Measurements from ENCODE around the gene LPCAT1.

DNA sequence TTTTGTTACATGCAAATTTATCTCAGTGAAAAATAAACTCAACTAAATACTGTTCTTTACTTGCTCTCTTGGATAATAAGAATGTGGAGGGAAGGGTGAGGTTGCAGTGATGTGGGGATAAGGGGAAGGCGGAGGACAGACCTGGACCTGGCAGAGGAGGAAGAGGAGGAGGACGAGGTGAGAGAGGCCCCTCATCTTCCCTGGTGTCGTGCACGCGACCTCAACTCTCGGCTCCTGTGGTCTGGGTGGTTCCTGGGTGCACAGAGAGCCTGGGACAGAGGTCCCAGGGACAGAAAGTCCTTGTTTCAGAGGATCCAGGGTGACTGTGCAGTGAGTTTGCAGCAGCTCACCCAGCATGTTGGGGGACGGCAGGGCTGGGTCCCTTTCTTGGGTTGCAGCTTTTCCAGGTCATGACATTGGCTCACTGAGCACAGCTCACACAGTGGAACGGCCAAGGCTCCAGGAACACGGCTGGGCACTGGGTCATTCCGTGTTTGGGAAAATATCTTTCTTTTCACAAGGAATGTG, 37.7 kb upstream of the LPCAT1 start:
- TF ChIP-seq, protein P1, sequence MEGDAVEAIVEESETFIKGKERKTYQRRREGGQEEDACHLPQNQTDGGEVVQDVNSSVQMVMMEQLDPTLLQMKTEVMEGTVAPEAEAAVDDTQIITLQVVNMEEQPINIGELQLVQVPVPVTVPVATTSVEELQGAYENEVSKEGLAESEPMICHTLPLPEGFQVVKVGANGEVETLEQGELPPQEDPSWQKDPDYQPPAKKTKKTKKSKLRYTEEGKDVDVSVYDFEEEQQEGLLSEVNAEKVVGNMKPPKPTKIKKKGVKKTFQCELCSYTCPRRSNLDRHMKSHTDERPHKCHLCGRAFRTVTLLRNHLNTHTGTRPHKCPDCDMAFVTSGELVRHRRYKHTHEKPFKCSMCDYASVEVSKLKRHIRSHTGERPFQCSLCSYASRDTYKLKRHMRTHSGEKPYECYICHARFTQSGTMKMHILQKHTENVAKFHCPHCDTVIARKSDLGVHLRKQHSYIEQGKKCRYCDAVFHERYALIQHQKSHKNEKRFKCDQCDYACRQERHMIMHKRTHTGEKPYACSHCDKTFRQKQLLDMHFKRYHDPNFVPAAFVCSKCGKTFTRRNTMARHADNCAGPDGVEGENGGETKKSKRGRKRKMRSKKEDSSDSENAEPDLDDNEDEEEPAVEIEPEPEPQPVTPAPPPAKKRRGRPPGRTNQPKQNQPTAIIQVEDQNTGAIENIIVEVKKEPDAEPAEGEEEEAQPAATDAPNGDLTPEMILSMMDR (IDR thresholded peaks at IDR 0.05; ENCODE audit: poor library complexity), result no peak
- no peak for TF ChIP-seq EZH2phosphoT487 (IDR thresholded peaks at IDR 0.05; ENCODE audit: low read depth, severe bottlenecking, unreplicated experiment)
- TF ChIP-seq EZH2 (IDR thresholded peaks at IDR 0.05; ENCODE audit: borderline replicate concordance), result no peak
